Thoracic aorta (tissue), 2 donors: ENCODE measurements around the gene ZNF580. TPM values are rescaled to one million over a fixed set of nuclear protein-coding genes. Genes with fewer than 3 reads are reported as not detected.

Source experiments
- ATAC-seq: fragments of 150-250 bp; one replicate; pipeline ENCODE4 v1.8.0; 2017; ENCODE audit warnings: low read depth; ENCODE audit not compliant: insufficient number of reproducible peaks, low FRiP score
- DNase-seq: peaks from one replicate; pipeline ENCODE4 v3.0.0-alpha.2; 2020; ENCODE audit warnings: low spot score
- H3K27ac ChIP-seq, 2 donors: fragments of 200-600 bp; sonication (generic); 1 replicate in 1 of 2; 2 replicates in 1 of 2; pipeline ENCODE4 v1.5.1; 2016; ENCODE audit warnings: mild to moderate bottlenecking in 2 of 2, moderate library complexity in 2 of 2
- H3K27me3 ChIP-seq: fragments of 200-600 bp; sonication (generic); replicated peaks from 2 replicates; pipeline ENCODE4 v1.6.0; 2016; ENCODE audit warnings: mild to moderate bottlenecking; ENCODE audit not compliant: insufficient read depth
- H3K36me3 ChIP-seq: fragments of 200-600 bp; sonication (generic); one replicate; pipeline ENCODE4 v1.5.1; 2016
- H3K4me1 ChIP-seq, 2 donors: fragments of 200-600 bp; sonication (generic); 1 replicate in 1 of 2; 2 replicates in 1 of 2; pipeline versions ENCODE4 v1.5.1 to v1.6.0; 2016; ENCODE audit warnings: low read depth in 2 of 2, mild to moderate bottlenecking in 1 of 2; ENCODE audit not compliant: control insufficient read depth in 1 of 2
- H3K4me3 ChIP-seq: fragments of 200-600 bp; sonication (generic); 2 replicates; pipeline ENCODE4 v1.5.1; 2016; ENCODE audit warnings: mild to moderate bottlenecking
- H3K9me3 ChIP-seq: fragments of 200-600 bp; sonication (generic); 2 replicates; pipeline ENCODE4 v1.5.1; 2016
- CTCF ChIP-seq: fragments of 200-600 bp; sonication (generic); IDR thresholded peaks from one replicate; pipeline ENCODE4 v1.5.1; 2019; ENCODE audit warnings: antibody characterized with exemption
- total RNA-seq, 2 donors: library from RNA; depleted of rRNA; stranded (reverse); fragments of >200 nt; gene quantifications; one replicate each; pipeline versions ENCODE4 v1.1.0 to v1.2.3, GENCODE V29; 2016

The ZNF580 gene
- total RNA-seq, 2 donors from 2014 or later = 46.0 to 65.5 TPM

- TF ChIP-seq CTCF = no peak
- H3K9me3 ChIP-seq = no peaks in the 10 kb centered on the region
- no peaks in the 10 kb centered on the region for H3K27me3 ChIP-seq
- ATAC-seq (no peak), DNase-seq (no peak)
- H3K36me3 ChIP-seq = peaks cover 78% of the 10 kb centered on the region
- no peak overlapping the region for H3K4me3 ChIP-seq
- H3K27ac ChIP-seq = no peak overlapping the region
- no peaks in the 10 kb centered on the region for H3K4me1 ChIP-seq
These were observed 51.0 kb downstream of the ZNF580 start for GRCh38 chr19:55691561-55692481.

GRCh38 chr19:55692681-55693081 is 51.9 kb downstream of the ZNF580 start:
- H3K27ac ChIP-seq = no peak overlapping the region
- no peaks in the 10 kb centered on the region for H3K4me1 ChIP-seq
- no peak overlapping the region for H3K4me3 ChIP-seq
- no peaks in the 10 kb centered on the region for H3K27me3 ChIP-seq
- DNase-seq (no peak), ATAC-seq (no peak)
- no peak for TF ChIP-seq CTCF
- H3K9me3 ChIP-seq = no peaks in the 10 kb centered on the region
- peaks cover 77% of the 10 kb centered on the region for H3K36me3 ChIP-seq

Other genes with a start within 250 kb of the ZNF580 start
- gene UBE2S, start 233.2 kb upstream of the ZNF580 start, total RNA-seq = 10 to 100 TPM; 16.3 to 17.9 TPM
- not detected for gene SHISA7, start 197.7 kb upstream of the ZNF580 start, total RNA-seq
- gene ISOC2, start 179.4 kb upstream of the ZNF580 start, total RNA-seq = 10 to 100 TPM; 18.8 to 27.4 TPM
- gene C19orf85, start 176.3 kb upstream of the ZNF580 start, total RNA-seq = not detected
- gene ZNF628, start 164.4 kb upstream of the ZNF580 start, total RNA-seq = 1 to 10 TPM; 3.5 to 7.2 TPM
- 1 to 10 TPM; 3.4 to 3.8 TPM for gene NAT14, start 155.8 kb upstream of the ZNF580 start, total RNA-seq
- gene SSC5D, start 152.6 kb upstream of the ZNF580 start, total RNA-seq = 10 to 100 TPM in 1 of 2 donors, 1 to 10 TPM in 1; 4.3 to 58.3 TPM
- gene SBK2, start 103.9 kb upstream of the ZNF580 start, total RNA-seq = not detected
- not detected for gene SBK3, start 95.5 kb upstream of the ZNF580 start, total RNA-seq
- 1 to 10 TPM; 2.4 to 3.9 TPM for gene ZNF579, start 60.2 kb upstream of the ZNF580 start, total RNA-seq
- 10 to 100 TPM in 1 of 2 donors, 1 to 10 TPM in 1; 9.5 to 17.3 TPM for gene FIZ1, start 41.5 kb upstream of the ZNF580 start, total RNA-seq
- gene ZNF524, start 40.7 kb upstream of the ZNF580 start, total RNA-seq = 10 to 100 TPM; 21.7 to 26.4 TPM
- gene ZNF865, start 35.4 kb upstream of the ZNF580 start, total RNA-seq = 10 to 100 TPM; 11.9 to 14.5 TPM
- 10 to 100 TPM in 1 of 2 donors, 1 to 10 TPM in 1; 8.5 to 13.0 TPM for gene ZNF784, start 16.4 kb upstream of the ZNF580 start, total RNA-seq
- gene ZNF581, start 2.6 kb downstream of the ZNF580 start, total RNA-seq = 10 to 100 TPM in 1 of 2 donors, 1 to 10 TPM in 1; 6.7 to 23.8 TPM
- gene CCDC106, start 7.2 kb downstream of the ZNF580 start, total RNA-seq = 10 to 100 TPM; 10.5 to 14.8 TPM
- 100 to 1,000 TPM in 1 of 2 donors, 10 to 100 TPM in 1; 77.3 to 106 TPM for gene U2AF2, start 14.0 kb downstream of the ZNF580 start, total RNA-seq
- 10 to 100 TPM; 91.3 to 93.5 TPM for gene EPN1, start 34.2 kb downstream of the ZNF580 start, total RNA-seq
- not detected for gene NLRP9, start 97.4 kb downstream of the ZNF580 start, total RNA-seq
- gene RFPL4A, start 118.1 kb downstream of the ZNF580 start, total RNA-seq = not detected
- gene RFPL4AL1, start 128.1 kb downstream of the ZNF580 start, total RNA-seq = not detected
- not detected for gene NLRP11, start 191.0 kb downstream of the ZNF580 start, total RNA-seq
- not detected for gene NLRP4, start 195.5 kb downstream of the ZNF580 start, total RNA-seq